Measurements from ENCODE around the gene KRTAP10-4. TPM values are rescaled to one million over a fixed set of nuclear protein-coding genes. Genes with fewer than 3 reads are reported as not detected.

The KRTAP10-4 gene
- total RNA-seq, 2 experiments from 2014 or later = not detected

DNA sequence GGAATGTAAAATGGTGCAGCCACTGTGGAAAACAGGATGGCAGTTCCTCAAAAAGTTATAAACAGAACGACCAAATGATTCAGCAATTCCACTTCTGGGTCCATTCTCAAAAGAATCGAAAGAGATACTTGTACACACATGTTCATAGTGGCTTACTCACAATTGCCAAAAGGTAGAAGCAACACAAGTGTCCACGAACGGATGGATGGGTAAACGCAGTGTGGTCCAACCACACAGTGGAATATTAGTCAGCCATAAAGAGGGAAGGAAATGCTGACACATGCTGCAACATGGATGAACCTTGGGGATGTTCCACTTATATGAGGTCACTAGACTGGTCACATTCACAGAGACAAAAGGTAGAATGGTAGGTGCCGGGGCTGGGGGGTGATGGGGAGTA, 38.8 kb upstream of the KRTAP10-4 start:
- H3K4me3 ChIP-seq (ENCODE audit: low read depth, low read length, poor library complexity, severe bottlenecking) = no peak overlapping the region
- H3K9me2 ChIP-seq (ENCODE audit: insufficient read depth, low read length) = no peaks in the 10 kb centered on the region
- H3K27ac ChIP-seq (ENCODE audit: low read depth, low read length, poor library complexity, severe bottlenecking) = no peak overlapping the region
- H2AFZ ChIP-seq (ENCODE audit: low read length) = no peak overlapping the region
- no peak for DNase-seq (ENCODE audit: low spot score)
- no peaks in the 10 kb centered on the region for H4K20me1 ChIP-seq (ENCODE audit: insufficient read depth, low read length)
- TF ChIP-seq CTCF (conservative IDR thresholded peaks at IDR 0.05; ENCODE audit: low read length) (no peak), EZH2phosphoT487 (IDR thresholded peaks at IDR 0.05; ENCODE audit: borderline replicate concordance, low read depth, low read length) (no peak)
- no peaks in the 10 kb centered on the region for H3K4me1 ChIP-seq (ENCODE audit: insufficient read depth, low read length, poor library complexity, severe bottlenecking)
- ChIA-PET CTCF (ENCODE audit: unreplicated experiment) (no interaction called here), POLR2A (no interaction called here)
- BruUV-seq (replicated peaks) = no TSS peak
- intact Hi-C loops (cut with micrococcal nuclease; ENCODE audit: unreplicated experiment) = no loop called here
- no peak overlapping the region for H3K4me2 ChIP-seq (ENCODE audit: low read length)
- H3K79me2 ChIP-seq (ENCODE audit: insufficient read depth, low read depth, low read length) = no peaks in the 10 kb centered on the region
- H3K36me3 ChIP-seq (ENCODE audit: insufficient read depth, low read length) = no peaks in the 10 kb centered on the region
- H3K9me3 ChIP-seq (ENCODE audit: low read length) = no peaks in the 10 kb centered on the region

- Histone ChIP-seq H3K79me2 (ENCODE audit: insufficient read depth, low read depth, low read length) (no peaks in the 10 kb centered on the region), H3K9me3 (ENCODE audit: low read length) (no peaks in the 10 kb centered on the region), H3K4me3 (ENCODE audit: low read depth, low read length, poor library complexity, severe bottlenecking) (no peak overlapping the region), H3K4me1 (ENCODE audit: insufficient read depth, low read length, poor library complexity, severe bottlenecking) (no peaks in the 10 kb centered on the region), H3K4me2 (ENCODE audit: low read length) (no peak overlapping the region), H2AFZ (ENCODE audit: low read length) (no peak overlapping the region), H3K36me3 (ENCODE audit: insufficient read depth, low read length) (no peaks in the 10 kb centered on the region), H4K20me1 (ENCODE audit: insufficient read depth, low read length) (no peaks in the 10 kb centered on the region), H3K9me2 (ENCODE audit: insufficient read depth, low read length) (no peaks in the 10 kb centered on the region), H3K27ac (ENCODE audit: low read depth, low read length, poor library complexity, severe bottlenecking) (no peak overlapping the region)
- ChIA-PET POLR2A (no interaction called here), CTCF (ENCODE audit: unreplicated experiment) (no interaction called here)
- no peak for DNase-seq (ENCODE audit: low spot score)
- TF ChIP-seq CTCF (conservative IDR thresholded peaks at IDR 0.05; ENCODE audit: low read length) (no peak), EZH2phosphoT487 (IDR thresholded peaks at IDR 0.05; ENCODE audit: borderline replicate concordance, low read depth, low read length) (no peak)
- intact Hi-C loops (cut with micrococcal nuclease; ENCODE audit: unreplicated experiment) = no loop called here
- BruUV-seq (replicated peaks) = no TSS peak
Observed at GRCh38 chr21:44535963-44536362, 37.6 kb upstream of the KRTAP10-4 start.

DNA sequence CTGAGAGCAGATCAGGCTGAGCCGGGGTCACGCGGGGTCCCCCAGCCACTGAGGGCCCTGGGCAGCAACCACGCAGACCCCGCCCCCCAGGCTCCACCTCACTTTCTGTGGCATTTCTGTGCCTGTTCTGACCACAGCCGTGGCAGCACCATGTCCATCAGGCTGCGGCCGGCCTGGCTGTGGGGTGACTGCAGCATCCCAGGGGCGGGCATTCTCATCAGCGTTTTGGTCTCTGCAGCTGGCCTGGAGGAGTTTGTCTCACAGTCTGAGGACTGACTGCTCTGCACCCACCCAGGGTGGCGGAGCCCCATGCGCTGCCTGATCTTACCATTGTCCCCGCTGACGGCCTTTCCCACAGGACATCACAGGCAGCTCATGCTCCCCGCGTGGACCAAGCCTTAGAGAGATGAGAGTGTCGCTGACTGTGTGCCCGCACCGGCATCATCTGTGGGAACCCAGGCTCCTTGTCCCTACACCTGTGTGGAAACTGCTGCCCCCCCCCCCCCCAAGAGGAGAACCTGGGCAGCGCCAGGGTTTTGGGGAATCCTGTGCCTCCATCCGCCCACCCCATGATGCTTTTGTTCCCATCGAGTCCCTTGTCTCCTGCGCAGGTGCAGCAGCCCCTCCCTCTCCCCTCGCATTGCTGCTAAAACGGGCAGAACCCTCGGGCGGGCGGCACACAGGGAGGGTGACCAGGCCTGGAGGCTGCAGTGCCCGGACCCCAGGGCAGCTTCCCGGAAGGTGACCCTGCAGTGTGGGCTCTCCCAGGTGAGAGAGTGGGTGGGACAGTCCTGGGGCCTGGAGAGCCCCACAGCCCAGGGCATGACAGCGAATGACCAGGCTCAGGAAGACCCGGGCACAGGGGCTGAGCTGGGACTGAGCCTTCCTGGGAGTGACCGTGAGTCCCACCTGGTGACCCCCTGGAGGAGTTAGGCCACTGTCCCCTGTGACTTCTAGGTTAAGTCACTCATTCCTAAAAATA, 35.3 kb upstream of the KRTAP10-4 start:
- POLR2A ChIA-PET = no interaction called here
- no peaks in the 10 kb centered on the region for H3K79me2 ChIP-seq (ENCODE audit: insufficient read depth, low read depth, low read length)
- no peaks in the 10 kb centered on the region for H3K36me3 ChIP-seq (ENCODE audit: insufficient read depth, low read length)
- no peaks in the 10 kb centered on the region for H3K4me1 ChIP-seq (ENCODE audit: insufficient read depth, low read length, poor library complexity, severe bottlenecking)
- TF ChIP-seq CTCF (conservative IDR thresholded peaks at IDR 0.05; ENCODE audit: low read length) (no peak), EZH2phosphoT487 (IDR thresholded peaks at IDR 0.05; ENCODE audit: borderline replicate concordance, low read depth, low read length) (no peak)
- CTCF ChIA-PET (ENCODE audit: unreplicated experiment) = no interaction called here
- H4K20me1 ChIP-seq (ENCODE audit: insufficient read depth, low read length) = no peaks in the 10 kb centered on the region
- no peak overlapping the region for H3K4me3 ChIP-seq (ENCODE audit: low read depth, low read length, poor library complexity, severe bottlenecking)
- no peak overlapping the region for H3K4me2 ChIP-seq (ENCODE audit: low read length)
- BruUV-seq (replicated peaks) = no TSS peak
- no peaks in the 10 kb centered on the region for H3K9me2 ChIP-seq (ENCODE audit: insufficient read depth, low read length)
- no peak overlapping the region for H2AFZ ChIP-seq (ENCODE audit: low read length)
- H3K27ac ChIP-seq (ENCODE audit: low read depth, low read length, poor library complexity, severe bottlenecking) = no peak overlapping the region
- peaks cover 6% of the 10 kb centered on the region; the same call in 1 of the 2 replicates for H3K9me3 ChIP-seq (ENCODE audit: low read length)
- DNase-seq (ENCODE audit: low spot score) = no peak
- intact Hi-C loops (cut with micrococcal nuclease; ENCODE audit: unreplicated experiment) = no loop called here

All from OCI-LY7 (cell line).